ENCODE data around the gene CFAP61. TPM values are rescaled to one million over a fixed set of nuclear protein-coding genes. Genes with fewer than 3 reads are reported as not detected.

CFAP61 gene
- total and polyA plus RNA-seq, 2 experiments from 2014 or later = 1.0 TPM; not detected in 1

DNA sequence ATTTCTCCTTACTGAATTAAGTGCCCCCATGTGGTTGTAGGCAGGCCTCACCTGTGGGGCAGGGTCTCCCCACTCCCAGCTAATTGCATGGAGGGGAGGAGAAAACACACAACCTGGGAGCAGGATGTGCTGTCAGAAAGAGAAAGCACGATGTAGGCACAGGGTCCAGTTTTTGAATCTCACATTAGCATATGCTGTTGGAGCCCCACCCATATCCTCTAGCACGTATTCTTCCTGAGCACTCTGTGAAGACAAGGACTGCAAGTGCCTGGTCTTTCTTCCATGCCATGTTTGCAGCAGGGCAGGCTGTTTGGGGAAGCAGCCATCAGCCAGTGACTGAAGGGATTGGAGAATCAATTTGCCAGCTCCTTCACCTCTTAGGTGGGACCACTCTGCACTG, 108.2 kb downstream of the CFAP61 start:
- no peaks in the 10 kb centered on the region for H3K4me1 ChIP-seq (ENCODE audit: insufficient read depth)
- no peaks in the 10 kb centered on the region for H3K79me2 ChIP-seq
- H3K27ac ChIP-seq = no peak overlapping the region
- DNase-seq (ENCODE audit: low spot score) = no peak
- H3K27me3 ChIP-seq = no peaks in the 10 kb centered on the region
- no peak overlapping the region for H3K4me3 ChIP-seq
- H2AFZ ChIP-seq = no peak overlapping the region
- TF ChIP-seq, protein P1, sequence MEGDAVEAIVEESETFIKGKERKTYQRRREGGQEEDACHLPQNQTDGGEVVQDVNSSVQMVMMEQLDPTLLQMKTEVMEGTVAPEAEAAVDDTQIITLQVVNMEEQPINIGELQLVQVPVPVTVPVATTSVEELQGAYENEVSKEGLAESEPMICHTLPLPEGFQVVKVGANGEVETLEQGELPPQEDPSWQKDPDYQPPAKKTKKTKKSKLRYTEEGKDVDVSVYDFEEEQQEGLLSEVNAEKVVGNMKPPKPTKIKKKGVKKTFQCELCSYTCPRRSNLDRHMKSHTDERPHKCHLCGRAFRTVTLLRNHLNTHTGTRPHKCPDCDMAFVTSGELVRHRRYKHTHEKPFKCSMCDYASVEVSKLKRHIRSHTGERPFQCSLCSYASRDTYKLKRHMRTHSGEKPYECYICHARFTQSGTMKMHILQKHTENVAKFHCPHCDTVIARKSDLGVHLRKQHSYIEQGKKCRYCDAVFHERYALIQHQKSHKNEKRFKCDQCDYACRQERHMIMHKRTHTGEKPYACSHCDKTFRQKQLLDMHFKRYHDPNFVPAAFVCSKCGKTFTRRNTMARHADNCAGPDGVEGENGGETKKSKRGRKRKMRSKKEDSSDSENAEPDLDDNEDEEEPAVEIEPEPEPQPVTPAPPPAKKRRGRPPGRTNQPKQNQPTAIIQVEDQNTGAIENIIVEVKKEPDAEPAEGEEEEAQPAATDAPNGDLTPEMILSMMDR (IDR thresholded peaks at IDR 0.05; ENCODE audit: poor library complexity) = no peak
- TF ChIP-seq EZH2phosphoT487 (IDR thresholded peaks at IDR 0.05; ENCODE audit: low read depth, severe bottlenecking, unreplicated experiment) (no peak), EZH2 (IDR thresholded peaks at IDR 0.05; ENCODE audit: borderline replicate concordance) (no peak)
- WGBS (ENCODE audit: low lambda C conversion rate, missing lambda C conversion rate) = 67% methylated on average over 2 of the region's 2 CpGs
- no peaks in the 10 kb centered on the region for H3K9me3 ChIP-seq (ENCODE audit: low read depth)
- H3K36me3 ChIP-seq (replicated peaks; ENCODE audit: insufficient read depth, low read depth) = no peaks in the 10 kb centered on the region
- no peaks in the 10 kb centered on the region for H3K9me2 ChIP-seq (replicated peaks; ENCODE audit: insufficient read depth)
- no peak overlapping the region for H3K4me2 ChIP-seq
- no peaks in the 10 kb centered on the region for H4K20me1 ChIP-seq (ENCODE audit: insufficient read depth, poor library complexity, severe bottlenecking)

DNA sequence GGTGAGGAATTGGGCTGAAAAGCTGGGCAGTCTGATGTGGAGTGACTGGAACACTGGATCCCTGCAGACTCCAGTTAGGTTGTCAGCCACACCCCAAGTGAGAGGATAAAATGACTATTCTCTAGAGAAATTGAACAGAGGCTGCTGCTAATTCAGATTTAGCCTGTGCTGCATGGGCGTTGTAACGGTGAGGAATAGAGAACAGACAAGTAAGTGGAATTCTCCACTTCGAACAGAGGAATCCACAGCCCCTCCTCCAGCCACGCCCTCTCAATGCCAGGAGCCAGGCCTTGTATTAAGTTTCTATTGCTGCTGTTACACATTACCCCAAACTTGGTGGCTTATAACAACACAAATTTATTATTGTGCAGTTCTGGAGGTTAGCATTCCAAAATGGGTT, 109.3 kb downstream of the CFAP61 start:
- TF ChIP-seq EZH2phosphoT487 (IDR thresholded peaks at IDR 0.05; ENCODE audit: low read depth, severe bottlenecking, unreplicated experiment) (no peak), EZH2 (IDR thresholded peaks at IDR 0.05; ENCODE audit: borderline replicate concordance) (no peak)
- TF ChIP-seq, protein P1 (IDR thresholded peaks at IDR 0.05; ENCODE audit: poor library complexity) = no peak
- Histone ChIP-seq H3K4me1 (ENCODE audit: insufficient read depth) (no peaks in the 10 kb centered on the region), H4K20me1 (ENCODE audit: insufficient read depth, poor library complexity, severe bottlenecking) (no peaks in the 10 kb centered on the region), H3K27ac (no peak overlapping the region), H3K9me3 (ENCODE audit: low read depth) (no peaks in the 10 kb centered on the region), H3K4me2 (no peak overlapping the region), H3K36me3 (replicated peaks; ENCODE audit: insufficient read depth, low read depth) (no peaks in the 10 kb centered on the region), H3K79me2 (no peaks in the 10 kb centered on the region), H3K9me2 (replicated peaks; ENCODE audit: insufficient read depth) (no peaks in the 10 kb centered on the region), H3K27me3 (no peaks in the 10 kb centered on the region), H3K4me3 (no peak overlapping the region), H2AFZ (no peak overlapping the region)
- DNase-seq (ENCODE audit: low spot score) = no peak
- 54% methylated on average over 4 of the region's 4 CpGs for WGBS (ENCODE audit: low lambda C conversion rate, missing lambda C conversion rate)

DNA sequence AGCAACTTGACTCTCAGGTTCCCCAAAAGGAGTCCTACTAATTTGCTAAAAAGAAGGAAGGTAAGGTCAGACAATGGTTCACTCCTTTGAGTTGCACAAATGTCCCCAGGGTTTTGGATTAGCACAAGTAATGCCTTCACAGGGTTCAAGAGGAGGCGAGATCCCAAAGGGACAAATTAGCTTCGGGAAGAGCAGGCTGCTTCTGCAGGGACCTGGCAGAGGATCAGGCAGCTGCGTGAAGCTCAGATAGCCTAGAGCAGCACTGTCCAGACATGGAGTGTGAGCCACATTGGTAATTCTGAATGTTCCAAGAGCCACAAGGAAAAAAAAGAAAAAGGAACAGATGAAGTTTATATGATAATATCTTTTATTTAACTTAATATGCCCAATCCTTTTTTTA, 115.4 kb downstream of the CFAP61 start:
- Histone ChIP-seq H3K4me2 (no peak overlapping the region), H4K20me1 (ENCODE audit: insufficient read depth, poor library complexity, severe bottlenecking) (no peaks in the 10 kb centered on the region), H3K9me2 (replicated peaks; ENCODE audit: insufficient read depth) (no peaks in the 10 kb centered on the region), H3K27me3 (no peaks in the 10 kb centered on the region), H3K36me3 (replicated peaks; ENCODE audit: insufficient read depth, low read depth) (no peaks in the 10 kb centered on the region), H3K79me2 (no peaks in the 10 kb centered on the region), H3K27ac (no peak overlapping the region), H3K4me1 (ENCODE audit: insufficient read depth) (no peaks in the 10 kb centered on the region), H3K4me3 (no peak overlapping the region), H2AFZ (no peak overlapping the region), H3K9me3 (ENCODE audit: low read depth) (no peaks in the 10 kb centered on the region)
- 83% methylated on average over 3 of the region's 3 CpGs for WGBS (ENCODE audit: low lambda C conversion rate, missing lambda C conversion rate)
- DNase-seq (ENCODE audit: low spot score) = no peak
- TF ChIP-seq EZH2phosphoT487 (IDR thresholded peaks at IDR 0.05; ENCODE audit: low read depth, severe bottlenecking, unreplicated experiment) (no peak), EZH2 (IDR thresholded peaks at IDR 0.05; ENCODE audit: borderline replicate concordance) (no peak)
- TF ChIP-seq, protein P1 (IDR thresholded peaks at IDR 0.05; ENCODE audit: poor library complexity) = no peak

DNA sequence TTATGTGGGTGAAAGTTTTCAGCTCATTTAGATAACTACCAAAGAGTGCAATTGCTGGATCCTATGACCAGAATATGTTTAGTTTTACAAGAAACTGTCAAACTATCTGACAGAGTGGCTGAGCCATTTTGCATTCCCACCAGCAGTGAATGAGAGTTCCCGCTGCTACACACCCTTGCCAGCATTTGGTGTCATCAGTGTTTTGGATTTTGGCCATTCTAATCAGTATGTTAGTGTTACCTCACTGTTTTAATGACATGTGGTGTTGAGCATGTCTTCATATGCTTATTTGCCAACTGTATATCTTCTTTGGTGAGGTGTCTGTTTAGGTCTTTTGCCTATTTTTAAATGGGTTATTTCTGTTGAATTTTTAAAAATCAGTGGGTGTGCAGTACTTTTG, 120.9 kb downstream of the CFAP61 start:
- no peaks in the 10 kb centered on the region for H3K79me2 ChIP-seq

More for the DNA sequence above, 120.9 kb downstream of the CFAP61 start:
- H3K4me1 ChIP-seq (ENCODE audit: insufficient read depth) = no peaks in the 10 kb centered on the region
- 80% methylated on average over 1 of the region's 1 CpG for WGBS (ENCODE audit: low lambda C conversion rate, missing lambda C conversion rate)
- no peaks in the 10 kb centered on the region for H3K36me3 ChIP-seq (replicated peaks; ENCODE audit: insufficient read depth, low read depth)
- H3K9me3 ChIP-seq (ENCODE audit: low read depth) = no peaks in the 10 kb centered on the region
- no peak overlapping the region for H3K27ac ChIP-seq
- no peaks in the 10 kb centered on the region for H4K20me1 ChIP-seq (ENCODE audit: insufficient read depth, poor library complexity, severe bottlenecking)
- H3K4me2 ChIP-seq = no peak overlapping the region
- no peaks in the 10 kb centered on the region for H3K9me2 ChIP-seq (replicated peaks; ENCODE audit: insufficient read depth)
- no peak for DNase-seq (ENCODE audit: low spot score)
- no peaks in the 10 kb centered on the region for H3K27me3 ChIP-seq
- no peak overlapping the region for H2AFZ ChIP-seq
- TF ChIP-seq EZH2 (IDR thresholded peaks at IDR 0.05; ENCODE audit: borderline replicate concordance) (no peak), EZH2phosphoT487 (IDR thresholded peaks at IDR 0.05; ENCODE audit: low read depth, severe bottlenecking, unreplicated experiment) (no peak)
- TF ChIP-seq, protein P1 (IDR thresholded peaks at IDR 0.05; ENCODE audit: poor library complexity) = no peak
- H3K4me3 ChIP-seq = no peak overlapping the region
